Measurements from ENCODE around the gene MAPKAP1.

GRCh38 chr9:125432715-125433385 lies 274.2 kb downstream of the MAPKAP1 start:
- no peak for TF ChIP-seq CTCF (IDR thresholded peaks at IDR 0.05)
- TF ChIP-seq POLR2A (IDR thresholded peaks at IDR 0.05), result no peak
